A673 (cell line): ENCODE results near the gene SLC38A8. TPM values are rescaled to one million over a fixed set of nuclear protein-coding genes. Genes with fewer than 3 reads are reported as not detected.

Experiments
- BruUV-seq: library from RNA; stranded (reverse); fragments of 400-500 nt; replicated peaks from 2 replicates; lab custom pipeline; 2021; lab: Mats Ljungman, UMichigan
- CTCF ChIA-PET: fragments of 300-600 bp; sonication (Branson Sonifier 250); formaldehyde crosslinking; loops from one replicate; lab custom pipeline; 2022; ENCODE audit warnings: antibody characterized with exemption; lab: Charles Lee
- POLR2A ChIA-PET: fragments of 300-600 bp; sonication (Branson Sonifier 250); formaldehyde crosslinking; loops from one replicate; lab custom pipeline; 2022; ENCODE audit warnings: antibody characterized with exemption; ENCODE audit not compliant: low non-redundant PET; lab: Charles Lee
- DNase-seq: peaks from one replicate; pipeline ENCODE4 v3.0.0-alpha.2; 2015; ENCODE audit warnings: low spot score
- H3K27ac ChIP-seq: fragments of 200-600 bp; sonication (generic); 2 replicates; pipeline ENCODE4 v1.5.1; 2016; ENCODE audit warnings: mixed run types, low read depth, mild to moderate bottlenecking, mixed read lengths, antibody characterized with exemption, low read length; ENCODE audit not compliant: poor library complexity, severe bottlenecking
- H3K27me3 ChIP-seq: fragments of 200-600 bp; sonication (generic); replicated peaks from 2 replicates; pipeline ENCODE4 v1.6.1; 2017; ENCODE audit warnings: mixed run types, low read depth, mild to moderate bottlenecking, mixed read lengths, antibody characterized with exemption, low read length; ENCODE audit not compliant: insufficient read depth, poor library complexity
- H3K36me3 ChIP-seq: fragments of 200-600 bp; sonication (generic); 2 replicates; pipeline ENCODE4 v1.6.1; 2016; ENCODE audit warnings: mixed run types, mild to moderate bottlenecking, mixed read lengths, antibody characterized with exemption, low read length; ENCODE audit not compliant: insufficient read depth, poor library complexity, severe bottlenecking
- H3K4me1 ChIP-seq: fragments of 200-600 bp; sonication (generic); 2 replicates; pipeline ENCODE4 v1.6.1; 2017; ENCODE audit warnings: mixed run types, mild to moderate bottlenecking, mixed read lengths, antibody characterized with exemption, low read length; ENCODE audit not compliant: insufficient read depth, poor library complexity, severe bottlenecking
- H3K4me3 ChIP-seq: fragments of 200-600 bp; sonication (generic); 2 replicates; pipeline ENCODE4 v1.5.1; 2016; ENCODE audit warnings: low read depth, mixed run types, mild to moderate bottlenecking, mixed read lengths, low read length; ENCODE audit not compliant: poor library complexity, severe bottlenecking
- H3K9me3 ChIP-seq: fragments of 200-600 bp; sonication (generic); 2 replicates; pipeline ENCODE4 v1.6.1; 2016; ENCODE audit warnings: mixed run types, low read depth, mild to moderate bottlenecking, mixed read lengths, antibody characterized with exemption, low read length; ENCODE audit not compliant: poor library complexity, severe bottlenecking
- EZH2 ChIP-seq: fragments of 200-600 bp; sonication (generic); IDR thresholded peaks from 2 replicates; pipeline ENCODE4 v1.6.1; 2017; ENCODE audit warnings: borderline replicate concordance, low read depth, mild to moderate bottlenecking, mixed read lengths, antibody characterized with exemption, low read length; ENCODE audit not compliant: poor library complexity, severe bottlenecking
- intact Hi-C: fragments of 100-400 bp; cut with micrococcal nuclease; formaldehyde crosslinking; loops from one replicate; pipeline ENCODE4 v1.10.0; 2022; ENCODE audit not compliant: unreplicated experiment
- total RNA-seq: library from RNA; stranded (reverse); gene quantifications from 2 replicates; pipeline ENCODE4 v1.2.3, GENCODE V29; 2021
- TF ChIP-seq, protein P1 (sequence below): fragments of 300-800, 200-600 bp; sonication (generic); conservative IDR thresholded peaks from 2 replicates; pipeline ENCODE4 v1.5.1; 2017; ENCODE audit warnings: low read depth, mild to moderate bottlenecking, antibody characterized with exemption, low read length, moderate library complexity, mixed read lengths

Gene SLC38A8
- total RNA-seq, 1 experiment from 2014 or later = not detected

DNA sequence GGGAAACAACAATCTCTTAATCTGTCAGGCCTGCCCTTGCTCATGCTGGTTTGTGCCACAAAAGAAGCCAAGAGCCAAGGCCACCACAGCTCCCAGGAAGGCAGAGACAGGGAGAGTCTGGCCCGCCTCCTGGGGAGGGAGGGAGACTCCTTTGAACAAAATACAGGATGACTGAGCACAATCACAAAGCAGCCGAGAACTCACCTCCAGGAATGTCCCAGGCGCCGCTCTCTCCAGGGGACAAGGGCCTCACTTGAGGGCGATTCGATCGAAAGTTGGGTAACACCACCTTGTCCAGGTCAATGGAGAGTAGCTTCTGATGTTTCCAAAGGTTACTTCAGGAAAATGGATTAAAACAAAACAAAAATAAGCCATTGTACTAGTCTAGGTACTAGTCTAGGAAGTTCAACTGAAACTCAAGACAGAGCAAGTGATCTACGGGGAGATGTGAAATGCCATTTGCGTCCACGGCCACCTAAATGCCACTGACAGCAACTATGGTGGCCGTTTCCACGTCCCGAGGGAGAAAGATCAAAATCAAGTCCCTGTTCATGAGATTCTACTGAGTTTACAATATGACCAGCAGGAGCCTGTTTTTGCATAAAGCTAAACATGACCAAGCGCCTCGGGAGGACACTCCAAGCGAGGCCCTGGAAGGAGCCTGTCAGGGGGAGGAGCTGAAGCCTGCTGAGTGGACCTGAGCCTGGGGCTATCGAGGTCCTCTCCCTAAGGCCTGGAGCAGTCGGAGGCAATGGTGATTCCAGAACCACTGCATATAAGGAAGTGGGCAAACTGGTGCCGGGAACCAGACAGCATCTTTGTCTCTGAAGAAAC lies 13.4 kb upstream of the SLC38A8 start:
- no TSS peak for BruUV-seq
- H3K27me3 ChIP-seq = no peaks in the 10 kb centered on the region
- peak overlapping the region; percentile 16 for H3K27ac ChIP-seq
- intact Hi-C loops = no loop called here
- ChIA-PET POLR2A (no interaction called here), CTCF (no interaction called here)
- no peaks in the 10 kb centered on the region for H3K4me1 ChIP-seq
- H3K9me3 ChIP-seq = no peaks in the 10 kb centered on the region
- H3K4me3 ChIP-seq = no peak overlapping the region
- no peak for DNase-seq
- peaks cover 32% of the 10 kb centered on the region for H3K36me3 ChIP-seq
- TF ChIP-seq, protein P1, sequence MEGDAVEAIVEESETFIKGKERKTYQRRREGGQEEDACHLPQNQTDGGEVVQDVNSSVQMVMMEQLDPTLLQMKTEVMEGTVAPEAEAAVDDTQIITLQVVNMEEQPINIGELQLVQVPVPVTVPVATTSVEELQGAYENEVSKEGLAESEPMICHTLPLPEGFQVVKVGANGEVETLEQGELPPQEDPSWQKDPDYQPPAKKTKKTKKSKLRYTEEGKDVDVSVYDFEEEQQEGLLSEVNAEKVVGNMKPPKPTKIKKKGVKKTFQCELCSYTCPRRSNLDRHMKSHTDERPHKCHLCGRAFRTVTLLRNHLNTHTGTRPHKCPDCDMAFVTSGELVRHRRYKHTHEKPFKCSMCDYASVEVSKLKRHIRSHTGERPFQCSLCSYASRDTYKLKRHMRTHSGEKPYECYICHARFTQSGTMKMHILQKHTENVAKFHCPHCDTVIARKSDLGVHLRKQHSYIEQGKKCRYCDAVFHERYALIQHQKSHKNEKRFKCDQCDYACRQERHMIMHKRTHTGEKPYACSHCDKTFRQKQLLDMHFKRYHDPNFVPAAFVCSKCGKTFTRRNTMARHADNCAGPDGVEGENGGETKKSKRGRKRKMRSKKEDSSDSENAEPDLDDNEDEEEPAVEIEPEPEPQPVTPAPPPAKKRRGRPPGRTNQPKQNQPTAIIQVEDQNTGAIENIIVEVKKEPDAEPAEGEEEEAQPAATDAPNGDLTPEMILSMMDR = no peak
- no peak for TF ChIP-seq EZH2

DNA sequence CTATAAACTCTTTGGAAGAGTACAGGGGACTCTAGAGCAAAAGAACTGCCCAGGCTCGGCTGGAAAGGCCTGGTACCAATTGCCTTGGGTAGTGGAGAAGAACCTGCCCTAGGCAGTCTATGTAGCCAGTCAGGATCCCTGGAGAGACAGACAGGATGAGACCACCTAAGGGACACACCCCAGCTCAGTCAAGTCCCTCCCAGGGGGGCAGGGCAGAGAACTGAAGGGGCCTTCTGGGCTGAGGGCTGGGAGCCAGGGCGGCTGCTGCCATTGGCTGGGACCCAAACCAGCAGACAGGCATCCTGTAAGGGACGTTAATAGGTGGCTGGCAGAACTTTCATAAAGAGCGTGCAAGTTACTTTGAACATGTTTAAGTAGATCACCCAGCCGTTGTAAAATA lies 12.8 kb upstream of the SLC38A8 start:
- ChIA-PET POLR2A (interaction anchor here (0.6 kb wide), 1 partner anchor 29 kb away, joined by 4 read pairs; no protein-coding TSS in a partner anchor), CTCF (no interaction called here)
- no TSS peak for BruUV-seq
- intact Hi-C loops = no loop called here
- Histone ChIP-seq H3K9me3 (no peaks in the 10 kb centered on the region), H3K27me3 (no peaks in the 10 kb centered on the region), H3K4me1 (no peaks in the 10 kb centered on the region), H3K27ac (no peak overlapping the region), H3K36me3 (peaks cover 29% of the 10 kb centered on the region), H3K4me3 (no peak overlapping the region)
- no peak for DNase-seq
- TF ChIP-seq, protein P1 = no peak

DNA sequence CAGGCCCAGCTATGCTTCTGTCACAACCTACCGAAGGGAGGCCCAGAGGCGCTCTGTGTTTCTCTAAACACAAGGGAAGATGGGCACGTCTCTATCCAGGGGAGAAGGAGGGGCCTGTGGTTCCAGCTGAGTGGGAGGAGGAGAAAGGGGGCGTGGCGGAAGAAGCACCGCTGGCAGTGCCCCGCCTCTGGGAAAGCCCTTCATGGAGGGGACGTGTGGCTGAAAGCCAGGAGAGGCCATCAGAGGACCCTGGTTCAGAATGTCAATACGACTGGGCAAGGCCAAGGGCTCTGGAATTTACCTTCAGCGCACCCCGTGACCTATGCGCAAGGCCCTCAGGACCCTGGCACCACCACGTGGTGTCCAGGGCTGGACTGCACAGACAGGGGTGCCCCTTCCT lies 12.3 kb upstream of the SLC38A8 start:
- peaks cover 29% of the 10 kb centered on the region for H3K36me3 ChIP-seq
- no peak overlapping the region for H3K27ac ChIP-seq
- CTCF ChIA-PET = no interaction called here
- no peaks in the 10 kb centered on the region for H3K9me3 ChIP-seq
- BruUV-seq = no TSS peak
- no peak for DNase-seq
- H3K4me1 ChIP-seq = no peaks in the 10 kb centered on the region
- no peak for TF ChIP-seq EZH2
- TF ChIP-seq, protein P1 = no peak
- intact Hi-C loops = no loop called here
- POLR2A ChIA-PET = interaction anchor here (0.6 kb wide), 1 partner anchor 30 kb away, joined by 4 read pairs; no protein-coding TSS in a partner anchor
- H3K4me3 ChIP-seq = no peak overlapping the region
- no peaks in the 10 kb centered on the region for H3K27me3 ChIP-seq
